Muscle of leg (tissue), 11 donors: ENCODE measurements around the gene CHM. TPM values are rescaled to one million over a fixed set of nuclear protein-coding genes. Genes with fewer than 3 reads are reported as not detected.
"Not testable (repeated sequence)": the region's sequence is repeated elsewhere in the genome, so short reads cannot be mapped to it uniquely, and the experiment has no call there.

Source experiments
- DNase-seq: peaks from one replicate; pipeline ENCODE4 v3.0.0; 2013
- H3K27ac ChIP-seq: one replicate; pipeline ENCODE4 v1.5.1; 2013; ENCODE audit warnings: mild to moderate bottlenecking, low read length, control low read depth
- H3K27me3 ChIP-seq: one replicate; pipeline ENCODE4 v1.6.1; 2013; ENCODE audit warnings: low read length; ENCODE audit not compliant: control insufficient read depth, insufficient read depth
- H3K36me3 ChIP-seq: one replicate; pipeline ENCODE4 v1.6.1; 2013; ENCODE audit warnings: low read length; ENCODE audit not compliant: control insufficient read depth, insufficient read depth
- H3K4me1 ChIP-seq: one replicate; pipeline ENCODE4 v1.6.1; 2013; ENCODE audit warnings: low read length; ENCODE audit not compliant: control insufficient read depth, insufficient read depth
- H3K4me3 ChIP-seq: one replicate; pipeline ENCODE4 v1.5.1; 2013; ENCODE audit warnings: low read length, control low read depth
- H3K9me3 ChIP-seq: replicated peaks from 2 replicates; pipeline ENCODE4 v1.6.1; 2013; ENCODE audit warnings: low read depth, low read length; ENCODE audit not compliant: control insufficient read depth
- WGBS: methylation state at CpG from one replicate; pipeline ENCODE4 v1.1.5; 2013; ENCODE audit warnings: missing lambda C conversion rate; ENCODE audit not compliant: insufficient coverage; 5-methylcytosine and 5-hydroxymethylcytosine counted together
- polyA plus RNA-seq, 8 donors: library from polyadenylated mRNA; unstranded; fragments of 120-200 nt; gene quantifications; one replicate each; pipeline versions ENCODE4 v1.2.1 to v1.2.3, GENCODE V29; 2013; ENCODE audit warnings: inconsistent platforms in 1 of 8, low replicate concordance in 1 of 8; ENCODE audit not compliant: insufficient read length in 8 of 8, insufficient read depth in 1 of 8
- total RNA-seq: library from RNA; stranded (reverse); fragments of 120-200 nt; gene quantifications from one replicate; pipeline ENCODE4 v1.2.4, GENCODE V29; 2013

CHM gene
- total and polyA plus RNA-seq, 9 donors, result 11.2 to 15.7 (median 13.1) TPM

DNA sequence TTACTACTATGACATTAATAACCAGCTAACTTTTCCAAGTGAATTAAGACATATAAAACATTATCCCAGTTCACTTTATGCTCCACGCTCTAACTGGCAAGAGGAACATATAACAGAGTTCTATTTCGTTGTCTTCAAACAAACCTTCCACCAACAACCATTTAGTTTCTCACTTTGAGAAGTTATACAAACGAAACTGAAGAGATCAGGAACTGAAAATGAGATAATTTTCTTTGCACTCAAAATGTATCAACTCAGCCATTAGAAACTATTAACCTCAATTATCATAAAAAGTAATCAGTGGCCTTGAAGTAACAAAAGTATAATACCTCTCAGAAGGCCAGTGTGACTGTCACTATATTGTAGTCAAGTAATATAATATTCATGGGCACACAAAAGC is 70.1 kb downstream of the CHM start:
- H3K4me1 ChIP-seq, result no peaks in the 10 kb centered on the region
- no peaks in the 10 kb centered on the region for H3K36me3 ChIP-seq
- no peak overlapping the region for H3K4me3 ChIP-seq
- DNase-seq, result no peak
- peaks cover 2% of the 10 kb centered on the region for H3K9me3 ChIP-seq
- WGBS, result no CpG with 5 or more reads among the region's 3 CpGs
- no peaks in the 10 kb centered on the region for H3K27me3 ChIP-seq
- no peak overlapping the region for H3K27ac ChIP-seq

DNA sequence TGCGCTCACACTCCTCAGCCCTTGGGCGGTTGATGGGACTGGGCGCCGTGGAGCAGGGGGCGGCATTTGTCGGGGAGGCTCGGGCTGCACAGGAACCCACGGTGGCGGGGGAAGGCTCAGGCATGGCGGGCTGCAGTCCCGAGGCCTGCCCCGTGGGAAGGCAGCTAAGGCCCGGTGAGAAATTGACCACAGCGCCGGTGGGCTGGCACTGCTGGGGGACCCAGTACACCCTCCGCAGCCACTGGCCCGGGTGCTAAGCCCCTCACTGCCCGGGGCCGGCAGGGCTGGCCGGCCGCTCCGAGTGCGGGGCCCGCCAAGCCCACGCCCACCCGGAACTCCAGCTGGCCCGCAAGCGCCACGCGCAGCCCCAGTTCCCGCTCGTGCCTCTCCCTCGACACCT is 75.0 kb downstream of the CHM start:
- H3K9me3 ChIP-seq, H3K27ac ChIP-seq, H3K4me1 ChIP-seq, H3K27me3 ChIP-seq, H3K4me3 ChIP-seq, H3K36me3 ChIP-seq, DNase-seq: not testable (repeated sequence)
- 97% methylated on average over 11 of the region's 33 CpGs for WGBS

DNA sequence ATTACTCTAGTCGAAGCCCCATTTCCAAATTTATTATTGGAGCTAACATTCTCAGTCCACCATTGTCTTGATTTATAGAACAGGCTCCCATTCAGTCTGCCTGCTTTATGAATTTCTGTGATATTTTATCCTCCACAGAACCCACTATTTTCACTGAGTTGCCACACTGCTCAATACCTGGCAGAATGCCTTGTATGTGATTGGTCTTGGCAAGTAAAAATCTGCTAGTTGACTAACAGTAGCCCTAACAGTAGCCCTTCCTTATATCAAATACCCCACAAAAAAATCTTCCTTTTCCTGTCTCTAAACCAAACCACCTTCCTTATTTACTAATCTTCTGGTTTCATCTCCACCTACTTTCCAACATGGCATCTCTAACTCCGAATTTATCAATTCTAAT is 82.6 kb downstream of the CHM start:
- DNase-seq, result no peak
- no peak overlapping the region for H3K27ac ChIP-seq
- WGBS, result 40% methylated on average over 1 of the region's 2 CpGs
- H3K4me3 ChIP-seq, result no peak overlapping the region
- no peaks in the 10 kb centered on the region for H3K36me3 ChIP-seq
- no peaks in the 10 kb centered on the region for H3K9me3 ChIP-seq
- H3K4me1 ChIP-seq, result no peaks in the 10 kb centered on the region
- H3K27me3 ChIP-seq, result no peaks in the 10 kb centered on the region

DNA sequence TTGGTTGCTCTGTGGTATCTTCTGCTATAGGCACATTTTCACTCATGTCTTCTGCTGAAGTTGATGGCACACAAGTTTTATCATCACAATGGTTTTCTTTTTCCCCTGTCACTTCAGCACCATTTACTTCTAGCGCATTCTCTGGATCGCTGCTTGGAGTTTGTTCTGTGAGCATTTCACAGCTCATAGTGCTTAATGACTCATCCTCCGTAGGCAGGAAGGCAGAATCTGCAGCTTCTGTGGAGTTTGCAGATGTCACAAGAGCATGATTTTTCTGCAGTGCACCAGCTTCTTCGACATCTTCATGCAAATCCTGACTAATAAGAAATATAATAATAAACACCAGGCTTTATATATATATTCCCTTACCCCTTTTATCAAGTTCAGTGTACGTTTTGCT is 83.6 kb downstream of the CHM start:
- 90% methylated on average over 2 of the region's 5 CpGs for WGBS
- no peaks in the 10 kb centered on the region for H3K27me3 ChIP-seq
- H3K36me3 ChIP-seq, result no peaks in the 10 kb centered on the region
- H3K27ac ChIP-seq, result no peak overlapping the region
- DNase-seq, result no peak
- H3K4me3 ChIP-seq, result no peak overlapping the region
- H3K9me3 ChIP-seq, result no peaks in the 10 kb centered on the region
- no peaks in the 10 kb centered on the region for H3K4me1 ChIP-seq

DNA sequence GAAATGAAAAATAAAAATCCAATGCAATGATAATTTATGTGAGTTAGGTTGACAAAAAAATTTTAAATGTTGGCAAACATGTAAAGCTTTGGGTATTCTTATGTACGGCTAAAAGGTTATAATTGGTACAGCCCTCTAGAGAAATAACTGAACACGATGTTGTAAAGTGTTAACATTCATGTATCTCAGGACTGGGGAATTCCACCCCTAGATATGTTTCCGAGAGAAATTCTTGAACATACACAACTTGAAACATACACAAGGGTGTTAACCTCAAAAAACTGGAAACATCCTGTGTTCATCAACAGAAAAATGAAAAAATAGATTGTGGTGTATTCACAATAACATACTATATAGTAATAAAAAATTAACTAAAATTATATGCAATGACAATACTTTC is 91.8 kb downstream of the CHM start:
- DNase-seq, result no peak
- Histone ChIP-seq H3K4me3 (no peak overlapping the region), H3K27me3 (no peaks in the 10 kb centered on the region), H3K27ac (no peak overlapping the region), H3K4me1 (no peaks in the 10 kb centered on the region), H3K9me3 (peaks cover 6% of the 10 kb centered on the region), H3K36me3 (peaks cover 6% of the 10 kb centered on the region)
- WGBS, result no CpG with 5 or more reads among the region's 3 CpGs

DNA sequence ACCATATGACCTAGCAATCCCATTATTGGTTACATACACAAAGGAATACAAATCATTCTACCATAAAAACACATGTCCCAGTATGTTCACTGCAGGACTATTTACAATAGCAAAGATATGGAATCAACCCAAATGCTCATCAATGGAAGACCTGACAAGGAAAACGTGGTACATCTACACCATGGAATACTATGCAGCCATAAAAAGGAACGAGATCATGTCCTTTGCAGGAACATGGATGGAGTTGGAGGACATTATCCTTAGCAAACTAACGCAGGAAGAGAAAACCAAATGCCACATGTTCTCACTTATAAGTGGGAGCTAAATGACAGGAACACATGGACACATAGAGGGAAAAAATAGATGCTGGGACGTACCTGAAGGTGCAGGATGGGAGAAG is 102.6 kb downstream of the CHM start:
- not testable (repeated sequence) for H3K27ac ChIP-seq, DNase-seq, H3K4me1 ChIP-seq, H3K27me3 ChIP-seq, H3K36me3 ChIP-seq, H3K4me3 ChIP-seq
- H3K9me3 ChIP-seq, result peaks cover 18% of the 10 kb centered on the region
- WGBS, result no CpG with 5 or more reads among the region's 4 CpGs

DNA sequence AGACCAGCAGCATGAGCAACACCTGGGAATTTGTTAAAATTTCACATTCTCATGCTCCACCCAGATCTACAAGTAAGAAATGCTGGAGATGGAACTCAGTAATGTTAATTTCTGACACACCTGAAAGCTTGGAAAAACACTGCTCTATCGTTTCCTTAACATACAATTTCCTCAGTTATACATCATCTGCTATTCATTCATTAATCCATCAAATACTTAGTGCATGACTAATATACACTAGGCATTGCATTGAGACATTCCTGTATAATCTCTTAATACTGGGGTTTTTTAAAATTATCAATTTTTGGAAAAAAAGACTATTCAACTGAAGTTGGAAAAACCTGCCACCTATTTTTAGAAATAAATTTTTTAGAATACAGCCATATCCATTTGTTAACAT is 106.1 kb downstream of the CHM start:
- Histone ChIP-seq H3K27ac (no peak overlapping the region), H3K4me1 (no peaks in the 10 kb centered on the region), H3K27me3 (no peaks in the 10 kb centered on the region), H3K4me3 (no peak overlapping the region), H3K36me3 (peaks cover 2% of the 10 kb centered on the region), H3K9me3 (peaks cover 14% of the 10 kb centered on the region)
- DNase-seq, result no peak
- no CpG with 5 or more reads among the region's 1 CpG for WGBS

DNA sequence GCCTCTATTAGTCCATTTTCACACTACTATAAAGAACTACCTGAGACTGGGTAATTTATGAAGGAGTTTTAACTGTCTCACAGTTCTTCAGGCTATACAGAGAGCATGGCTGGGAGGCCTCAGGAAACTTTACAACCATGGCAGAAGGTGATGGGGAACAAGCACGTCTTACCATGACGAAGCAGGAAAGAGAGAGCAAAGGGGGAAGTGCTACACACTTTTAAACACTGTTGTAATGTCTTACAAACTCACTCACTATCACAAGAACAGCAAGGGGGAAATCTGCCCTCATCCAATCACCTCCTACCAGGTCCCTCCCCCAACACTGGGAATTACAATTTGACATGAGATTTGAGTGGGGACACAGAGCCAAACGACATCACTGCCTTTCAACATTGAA is 107.4 kb downstream of the CHM start:
- no CpG with 5 or more reads among the region's 3 CpGs for WGBS
- not testable (repeated sequence) for H3K9me3 ChIP-seq, H3K4me1 ChIP-seq, H3K27ac ChIP-seq, H3K4me3 ChIP-seq, DNase-seq, H3K36me3 ChIP-seq, H3K27me3 ChIP-seq

DNA sequence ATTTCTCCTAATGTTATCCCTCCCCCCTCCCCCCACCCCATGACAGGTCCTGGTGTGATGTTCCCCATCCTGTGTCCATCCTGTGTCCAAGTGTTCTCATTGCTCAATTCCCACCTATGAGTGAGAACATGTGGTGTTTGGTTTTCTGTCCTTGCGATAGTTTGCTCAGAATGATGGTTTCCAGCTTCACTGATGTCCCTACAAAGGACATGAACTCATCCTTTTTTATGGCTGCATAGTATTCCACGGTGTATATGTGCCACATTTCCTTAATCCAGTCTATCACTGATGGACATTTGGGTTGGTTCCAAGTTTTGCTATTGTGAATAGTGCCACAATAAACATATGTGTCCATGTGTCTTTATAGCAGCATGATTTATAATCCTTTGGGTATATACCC is 113.0 kb downstream of the CHM start:
- WGBS, result no CpG with 5 or more reads among the region's 2 CpGs
- not testable (repeated sequence) for DNase-seq, H3K27me3 ChIP-seq, H3K9me3 ChIP-seq, H3K4me1 ChIP-seq, H3K4me3 ChIP-seq, H3K36me3 ChIP-seq, H3K27ac ChIP-seq

DNA sequence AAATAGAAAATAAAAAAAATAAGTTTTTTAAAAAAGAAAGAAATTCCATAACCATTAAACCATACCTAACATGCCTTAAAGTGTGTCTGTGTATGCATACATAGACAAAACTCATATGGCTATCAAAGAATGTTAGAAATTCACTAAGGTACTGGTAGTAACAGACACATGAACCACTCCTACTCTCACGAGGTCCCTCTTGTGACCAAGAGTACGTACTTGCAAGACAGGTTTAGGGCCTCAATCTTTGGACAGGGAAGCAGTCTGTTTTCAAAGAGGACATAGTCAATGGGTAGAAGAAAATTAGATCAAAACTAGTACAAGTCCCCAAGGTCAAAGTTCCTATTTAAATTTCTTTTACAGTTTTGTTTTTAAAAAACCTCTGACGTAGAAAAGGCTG is 117.3 kb downstream of the CHM start:
- Histone ChIP-seq H3K4me1 (no peaks in the 10 kb centered on the region), H3K27ac (no peak overlapping the region), H3K9me3 (no peaks in the 10 kb centered on the region), H3K36me3 (peaks cover 2% of the 10 kb centered on the region), H3K27me3 (no peaks in the 10 kb centered on the region), H3K4me3 (no peak overlapping the region)
- DNase-seq, result no peak
- no CpG with 5 or more reads among the region's 3 CpGs for WGBS

DNA sequence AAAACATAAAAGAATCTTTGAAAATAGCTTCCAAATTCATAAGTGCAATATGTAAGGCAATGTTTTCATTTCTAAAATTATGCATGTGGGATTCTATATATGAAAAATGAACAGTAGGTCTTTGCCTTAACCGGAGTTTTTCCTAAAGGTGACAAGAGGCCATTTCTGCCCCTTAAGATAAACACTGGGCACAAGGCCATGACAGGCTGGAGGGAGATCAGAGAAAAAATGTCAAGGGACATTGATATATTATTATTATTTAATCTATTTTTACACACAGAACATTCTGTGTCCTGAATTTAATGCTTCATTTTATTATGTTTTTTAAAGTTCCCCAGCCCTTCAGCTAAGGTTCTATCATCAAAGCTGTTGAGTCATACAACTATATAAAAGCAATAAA is 118.8 kb downstream of the CHM start:
- Histone ChIP-seq H3K9me3 (no peaks in the 10 kb centered on the region), H3K4me3 (no peak overlapping the region), H3K36me3 (no peaks in the 10 kb centered on the region), H3K4me1 (no peaks in the 10 kb centered on the region), H3K27me3 (no peaks in the 10 kb centered on the region), H3K27ac (no peak overlapping the region)
- no CpG with 5 or more reads among the region's 1 CpG for WGBS
- DNase-seq, result no peak
